Measurements from ENCODE around the gene NCAPH2. TPM values are rescaled to one million over a fixed set of nuclear protein-coding genes. Genes with fewer than 3 reads are reported as not detected.

Gene NCAPH2
- total RNA-seq, 1 experiment from 2014 or later: 39.8 TPM

- intact Hi-C loops (cut with micrococcal nuclease): no loop called here
- ChIA-PET POLR2A (interaction anchor here (1.2 to 5.3 kb wide), 9 partner anchors 10 to 57 kb away, joined by 3 to 105 read pairs (median 30); partner anchors contain the start of genes CHKB, LMF2, NCAPH2 and SCO2), CTCF (interaction anchor here (0.6 to 1.4 kb wide), 7 partner anchors 8 to 128 kb away, joined by 3 to 7 read pairs (median 4); partner anchors contain the start of gene SCO2)
- Mint-ChIP-seq H3K27ac (ENCODE audit: low read depth, unreplicated experiment) (no peak overlapping the region), H3K36me3 (ENCODE audit: insufficient read depth, unreplicated experiment) (peaks cover 18% of the 10 kb centered on the region), H3K4me3 (ENCODE audit: unreplicated experiment) (no peak overlapping the region), H3K9me3 (ENCODE audit: unreplicated experiment) (no peaks in the 10 kb centered on the region), H3K4me1 (ENCODE audit: insufficient read depth, unreplicated experiment) (peaks cover 28% of the 10 kb centered on the region), H3K27me3 (ENCODE audit: insufficient read depth, unreplicated experiment) (no peaks in the 10 kb centered on the region)
- no peak for DNase-seq (ENCODE audit: unreplicated experiment)
- no peak for TF ChIP-seq CTCF (IDR thresholded peaks at IDR 0.05; ENCODE audit: unreplicated experiment)
- BruUV-seq (replicated peaks): no TSS peak
These were observed 56.3 kb downstream of the NCAPH2 start for GRCh38 chr22:50564289-50564688.

- no TSS peak for BruUV-seq (replicated peaks)
- TF ChIP-seq CTCF (IDR thresholded peaks at IDR 0.05; ENCODE audit: unreplicated experiment): no peak
- CTCF ChIA-PET: interaction anchor here (0.7 kb wide), 1 partner anchor 83 kb away, joined by 7 read pairs; no protein-coding TSS in a partner anchor
- Mint-ChIP-seq H3K4me1 (ENCODE audit: insufficient read depth, unreplicated experiment) (peaks cover 9% of the 10 kb centered on the region), H3K36me3 (ENCODE audit: insufficient read depth, unreplicated experiment) (peaks cover 46% of the 10 kb centered on the region), H3K27me3 (ENCODE audit: insufficient read depth, unreplicated experiment) (no peaks in the 10 kb centered on the region), H3K4me3 (ENCODE audit: unreplicated experiment) (no peak overlapping the region), H3K9me3 (ENCODE audit: unreplicated experiment) (no peaks in the 10 kb centered on the region), H3K27ac (ENCODE audit: low read depth, unreplicated experiment) (no peak overlapping the region)
- intact Hi-C loops (cut with micrococcal nuclease): no loop called here
- POLR2A ChIA-PET: interaction anchor here (1.2 kb wide), 2 partner anchors 29 to 37 kb away, joined by 3 to 5 read pairs; no protein-coding TSS in a partner anchor
- DNase-seq (ENCODE audit: unreplicated experiment): no peak
These were observed 59.8 kb downstream of the NCAPH2 start for GRCh38 chr22:50567721-50568252.

GRCh38 chr22:50568626-50569025 lies 60.6 kb downstream of the NCAPH2 start:
- H3K4me1 Mint-ChIP-seq (ENCODE audit: insufficient read depth, unreplicated experiment): peaks cover under 1% of the 10 kb centered on the region
- no peaks in the 10 kb centered on the region for H3K9me3 Mint-ChIP-seq (ENCODE audit: unreplicated experiment)
- no TSS peak for BruUV-seq (replicated peaks)
- H3K4me3 Mint-ChIP-seq (ENCODE audit: unreplicated experiment): no peak overlapping the region
- no peaks in the 10 kb centered on the region for H3K27me3 Mint-ChIP-seq (ENCODE audit: insufficient read depth, unreplicated experiment)
- CTCF ChIA-PET: interaction anchor here (0.7 to 2.0 kb wide), 4 partner anchors 9 to 53 kb away, joined by 3 to 5 read pairs (median 4); partner anchors contain the start of gene CHKB
- TF ChIP-seq CTCF (IDR thresholded peaks at IDR 0.05; ENCODE audit: unreplicated experiment): no peak
- peaks cover 50% of the 10 kb centered on the region for H3K36me3 Mint-ChIP-seq (ENCODE audit: insufficient read depth, unreplicated experiment)
- intact Hi-C loops (cut with micrococcal nuclease): no loop called here
- POLR2A ChIA-PET: interaction anchor here (0.7 to 1.2 kb wide), 3 partner anchors 14 to 43 kb away, joined by 3 to 7 read pairs (median 4); partner anchors contain the start of genes CHKB and SCO2
- no peak for DNase-seq (ENCODE audit: unreplicated experiment)
- no peak overlapping the region for H3K27ac Mint-ChIP-seq (ENCODE audit: low read depth, unreplicated experiment)

- intact Hi-C loops (cut with micrococcal nuclease): no loop called here
- H3K4me1 Mint-ChIP-seq (ENCODE audit: insufficient read depth, unreplicated experiment): no peaks in the 10 kb centered on the region
- H3K4me3 Mint-ChIP-seq (ENCODE audit: unreplicated experiment): no peak overlapping the region
- no peak for TF ChIP-seq CTCF (IDR thresholded peaks at IDR 0.05; ENCODE audit: unreplicated experiment)
- no peak for DNase-seq (ENCODE audit: unreplicated experiment)
- H3K27ac Mint-ChIP-seq (ENCODE audit: low read depth, unreplicated experiment): no peak overlapping the region
- POLR2A ChIA-PET: interaction anchor here (0.7 to 2.3 kb wide), 4 partner anchors 13 to 44 kb away, joined by 3 to 8 read pairs (median 6); partner anchors contain the start of genes CHKB and SCO2
- no peaks in the 10 kb centered on the region for H3K9me3 Mint-ChIP-seq (ENCODE audit: unreplicated experiment)
- CTCF ChIA-PET: interaction anchor here (0.5 to 2.0 kb wide), 5 partner anchors 9 to 52 kb away, joined by 3 to 5 read pairs (median 4); partner anchors contain the start of gene CHKB
- no peaks in the 10 kb centered on the region for H3K27me3 Mint-ChIP-seq (ENCODE audit: insufficient read depth, unreplicated experiment)
- BruUV-seq (replicated peaks): no TSS peak
- peaks cover 54% of the 10 kb centered on the region for H3K36me3 Mint-ChIP-seq (ENCODE audit: insufficient read depth, unreplicated experiment)
These were observed 61.0 kb downstream of the NCAPH2 start for GRCh38 chr22:50569041-50569459.

Measured in MCF 10A (cell line).